ENCODE results near the gene CST4.
A peak's percentile ranks its signal among the peaks of the same experiment; 100 is the strongest.
"Not testable (repeated sequence)": the region's sequence is repeated elsewhere in the genome, so short reads cannot be mapped to it uniquely, and the experiment has no call there.

Gene CST4

DNA sequence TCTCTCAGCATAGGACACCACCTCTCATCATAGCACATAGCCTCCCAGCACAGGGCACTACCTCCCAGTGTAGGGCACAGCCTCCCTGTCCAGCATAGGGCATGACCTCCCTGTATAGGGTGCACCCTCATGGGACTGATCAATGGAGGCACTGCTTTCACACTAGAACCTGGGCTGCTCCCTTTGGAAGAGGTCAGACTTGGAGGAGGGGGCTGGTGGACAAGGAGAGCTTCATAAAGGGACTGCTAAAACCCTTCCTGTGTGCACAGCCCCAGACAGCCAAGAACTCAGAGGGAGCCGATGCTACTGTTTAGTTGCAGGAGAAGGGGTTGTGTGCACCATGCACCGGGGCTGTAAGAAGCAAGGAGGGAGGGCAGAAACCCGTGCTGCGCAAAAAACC, 21.9 kb upstream of the CST4 start:
- Histone ChIP-seq H3K4me1 (ENCODE audit: control insufficient read depth, insufficient read depth, low read length) (no peaks in the 10 kb centered on the region), H3K9me3 (ENCODE audit: control insufficient read depth, insufficient read depth, low read length) (no peaks in the 10 kb centered on the region), H3K27ac (ENCODE audit: low read depth, low read length) (no peak overlapping the region), H3K4me3 (ENCODE audit: low read depth, low read length) (no peak overlapping the region), H3K27me3 (ENCODE audit: control insufficient read depth, insufficient read depth, low read length) (no peaks in the 10 kb centered on the region), H3K9ac (ENCODE audit: low read depth, low read length) (no peak overlapping the region), H3K36me3 (ENCODE audit: control insufficient read depth, insufficient read depth, low read length) (no peaks in the 10 kb centered on the region)

DNA sequence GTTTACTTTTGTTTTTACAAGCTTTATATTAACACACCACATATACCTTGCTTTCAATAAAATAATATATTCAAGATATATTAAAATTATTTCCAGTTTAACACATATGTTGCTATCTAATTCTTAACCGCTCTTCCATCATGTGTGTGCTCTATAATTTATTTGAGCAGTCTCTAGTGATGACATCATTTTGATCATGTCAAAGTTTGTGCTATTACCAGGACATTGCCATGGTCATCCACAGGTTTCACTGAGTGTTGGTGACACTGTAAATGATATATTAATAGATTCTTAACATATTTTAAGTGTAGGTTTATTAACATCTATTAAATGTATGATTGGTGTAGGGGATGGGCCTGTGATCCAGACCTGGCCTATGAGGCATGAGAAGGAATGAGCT, 17.1 kb upstream of the CST4 start:
- H3K27ac ChIP-seq (ENCODE audit: low read depth, low read length): no peak overlapping the region
- H3K27me3 ChIP-seq (ENCODE audit: control insufficient read depth, insufficient read depth, low read length): no peaks in the 10 kb centered on the region
- H3K4me3 ChIP-seq (ENCODE audit: low read depth, low read length): no peak overlapping the region

DNA sequence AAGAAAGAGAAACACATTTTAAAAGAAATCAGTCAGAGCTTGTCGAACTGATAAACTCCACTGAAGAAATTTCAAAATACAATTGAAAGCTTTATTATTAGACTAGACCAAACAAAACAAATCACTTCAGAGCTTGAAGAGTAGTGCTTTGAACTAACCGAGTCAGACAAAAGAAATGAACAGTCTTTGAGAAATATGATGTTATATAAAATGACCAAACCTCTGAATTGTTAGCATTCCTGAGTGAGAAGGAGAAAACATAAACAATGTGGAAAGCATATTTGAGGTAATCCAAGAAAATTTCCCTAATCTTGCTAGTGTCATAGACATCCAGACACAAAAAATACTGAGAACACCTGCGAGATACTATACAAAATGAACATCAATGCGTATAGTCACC, 13.2 kb upstream of the CST4 start:
- H3K9me3 ChIP-seq (ENCODE audit: control insufficient read depth, insufficient read depth, low read length): no peaks in the 10 kb centered on the region
- H3K36me3 ChIP-seq (ENCODE audit: control insufficient read depth, insufficient read depth, low read length): no peaks in the 10 kb centered on the region
- no peak overlapping the region for H3K4me3 ChIP-seq (ENCODE audit: low read depth, low read length)
- no peak overlapping the region for H3K9ac ChIP-seq (ENCODE audit: low read depth, low read length)
- H3K4me1 ChIP-seq (ENCODE audit: control insufficient read depth, insufficient read depth, low read length): no peaks in the 10 kb centered on the region
- H3K27ac ChIP-seq (ENCODE audit: low read depth, low read length): no peak overlapping the region
- no peaks in the 10 kb centered on the region for H3K27me3 ChIP-seq (ENCODE audit: control insufficient read depth, insufficient read depth, low read length)

More for the DNA sequence above, 17.1 kb upstream of the CST4 start:
- Histone ChIP-seq H3K9me3 (ENCODE audit: control insufficient read depth, insufficient read depth, low read length) (no peaks in the 10 kb centered on the region), H3K9ac (ENCODE audit: low read depth, low read length) (no peak overlapping the region), H3K36me3 (ENCODE audit: control insufficient read depth, insufficient read depth, low read length) (no peaks in the 10 kb centered on the region), H3K4me1 (ENCODE audit: control insufficient read depth, insufficient read depth, low read length) (no peaks in the 10 kb centered on the region)

DNA sequence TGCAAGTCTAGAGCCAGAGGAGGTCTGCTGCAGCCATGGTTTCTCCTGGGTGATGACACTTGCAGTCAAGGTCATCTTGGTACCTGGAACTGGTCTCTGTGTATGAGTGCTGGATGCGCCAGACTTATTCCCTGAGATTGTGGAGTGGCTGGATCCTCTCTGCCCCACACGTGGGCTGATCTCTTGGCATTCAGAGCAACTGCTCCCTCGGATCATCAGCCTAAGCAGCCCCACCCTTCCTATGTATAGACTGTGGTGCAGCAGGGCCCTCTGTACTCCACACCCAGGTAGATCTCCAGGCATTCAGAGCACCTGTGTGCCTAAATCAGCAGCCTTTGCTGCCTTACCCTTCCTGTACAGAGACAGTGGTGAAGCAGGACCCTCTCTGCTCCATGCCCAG, 12.1 kb upstream of the CST4 start:
- Histone ChIP-seq H3K36me3 (ENCODE audit: control insufficient read depth, insufficient read depth, low read length) (no peaks in the 10 kb centered on the region), H3K9me3 (ENCODE audit: control insufficient read depth, insufficient read depth, low read length) (no peaks in the 10 kb centered on the region), H3K4me1 (ENCODE audit: control insufficient read depth, insufficient read depth, low read length) (no peaks in the 10 kb centered on the region), H3K9ac (ENCODE audit: low read depth, low read length) (no peak overlapping the region), H3K27me3 (ENCODE audit: control insufficient read depth, insufficient read depth, low read length) (no peaks in the 10 kb centered on the region), H3K4me3 (ENCODE audit: low read depth, low read length) (no peak overlapping the region), H3K27ac (ENCODE audit: low read depth, low read length) (no peak overlapping the region)

DNA sequence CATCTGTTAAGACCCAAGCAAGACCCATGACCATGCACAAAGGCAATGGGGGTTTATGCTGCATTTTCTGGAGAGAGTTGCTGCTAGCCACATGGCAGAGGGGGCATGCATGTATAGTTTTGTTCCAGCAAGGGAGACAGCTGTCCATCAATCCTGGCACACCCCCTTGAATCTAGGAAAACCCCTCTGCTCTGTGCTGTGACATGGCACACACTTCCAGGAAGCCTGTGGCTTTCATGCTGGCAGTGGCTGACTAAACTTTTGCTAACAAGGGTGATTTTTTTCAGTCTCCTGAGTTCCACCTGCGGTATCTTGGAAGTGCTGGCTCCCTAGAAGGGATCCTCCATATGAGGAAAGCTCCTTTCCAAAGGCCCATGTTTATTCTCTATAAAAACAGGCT, 9.1 kb upstream of the CST4 start:
- Histone ChIP-seq H3K4me1 (ENCODE audit: control insufficient read depth, insufficient read depth, low read length) (peaks cover 10% of the 10 kb centered on the region), H3K9ac (ENCODE audit: low read depth, low read length) (no peak overlapping the region), H3K27me3 (ENCODE audit: control insufficient read depth, insufficient read depth, low read length) (no peaks in the 10 kb centered on the region), H3K27ac (ENCODE audit: low read depth, low read length) (no peak overlapping the region), H3K4me3 (ENCODE audit: low read depth, low read length) (no peak overlapping the region), H3K36me3 (ENCODE audit: control insufficient read depth, insufficient read depth, low read length) (no peaks in the 10 kb centered on the region), H3K9me3 (ENCODE audit: control insufficient read depth, insufficient read depth, low read length) (no peaks in the 10 kb centered on the region)

DNA sequence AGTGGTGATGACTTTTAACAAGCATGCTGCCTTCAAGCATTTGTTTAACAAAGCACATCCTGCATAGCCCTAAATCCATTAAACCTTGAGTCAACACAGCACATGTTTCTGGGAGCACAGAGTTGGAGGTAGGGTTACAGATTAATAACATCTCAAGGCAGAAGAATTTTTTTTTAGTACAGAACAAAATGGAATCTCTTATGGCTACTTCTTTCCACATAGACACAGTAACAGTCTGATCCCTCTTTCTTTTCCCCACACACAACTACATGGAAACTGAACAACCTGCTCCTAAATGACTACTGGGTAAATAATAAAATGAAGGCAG, 6.2 kb upstream of the CST4 start:
- H3K27ac ChIP-seq (ENCODE audit: low read depth, low read length): peak overlapping the region; percentile 71

DNA sequence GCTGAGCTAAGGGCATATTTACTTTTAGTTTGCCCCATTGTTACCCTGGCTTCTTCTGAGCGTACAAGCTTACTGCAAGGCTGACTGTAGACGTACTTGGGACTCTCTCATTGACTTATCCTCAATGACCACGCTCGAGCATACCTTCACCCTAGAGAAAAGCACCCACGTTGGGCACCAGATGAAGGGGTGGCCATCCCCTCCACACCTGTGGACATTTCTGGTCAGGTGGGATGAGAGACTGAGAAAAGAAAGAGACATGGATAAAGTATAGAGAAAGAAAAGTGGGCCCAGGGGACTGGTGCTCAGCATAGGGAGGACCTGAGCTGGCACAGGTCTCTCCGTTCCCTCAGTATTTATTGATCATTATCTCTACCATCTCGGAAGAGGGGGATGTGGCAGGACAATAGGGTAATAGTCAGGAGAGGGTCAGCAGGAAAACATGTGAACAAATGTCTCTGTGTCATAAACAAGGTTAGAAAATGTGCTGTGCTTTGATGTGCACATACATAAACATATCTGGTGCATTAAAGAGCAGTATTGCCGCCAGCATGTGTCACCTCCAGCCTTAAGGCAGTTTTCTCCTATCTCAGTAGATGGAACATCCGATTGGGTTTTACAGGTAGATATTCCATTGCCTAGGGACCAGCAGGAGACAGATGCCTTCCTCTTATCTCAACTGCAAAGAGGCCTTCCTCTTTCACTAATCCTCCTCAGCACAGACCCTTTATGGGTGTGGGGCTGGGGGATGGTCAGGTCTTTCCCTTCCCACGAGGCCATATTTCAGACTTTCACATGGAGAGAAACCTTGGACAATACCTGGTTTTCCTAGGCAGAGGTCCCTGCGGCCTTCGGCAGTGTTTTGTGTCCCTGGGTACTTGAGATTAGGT, 5.6 kb upstream of the CST4 start:
- not testable (repeated sequence) for H3K36me3 ChIP-seq (ENCODE audit: control insufficient read depth, insufficient read depth, low read length); H3K27me3 ChIP-seq (ENCODE audit: control insufficient read depth, insufficient read depth, low read length); H3K9me3 ChIP-seq (ENCODE audit: control insufficient read depth, insufficient read depth, low read length); H3K9ac ChIP-seq (ENCODE audit: low read depth, low read length); H3K4me3 ChIP-seq (ENCODE audit: low read depth, low read length); H3K4me1 ChIP-seq (ENCODE audit: control insufficient read depth, insufficient read depth, low read length)
- peak overlapping the region; percentile 71 for H3K27ac ChIP-seq (ENCODE audit: low read depth, low read length)

More for the DNA sequence above, 6.2 kb upstream of the CST4 start:
- H3K4me3 ChIP-seq (ENCODE audit: low read depth, low read length); H3K4me1 ChIP-seq (ENCODE audit: control insufficient read depth, insufficient read depth, low read length); H3K9me3 ChIP-seq (ENCODE audit: control insufficient read depth, insufficient read depth, low read length); H3K9ac ChIP-seq (ENCODE audit: low read depth, low read length); H3K27me3 ChIP-seq (ENCODE audit: control insufficient read depth, insufficient read depth, low read length); H3K36me3 ChIP-seq (ENCODE audit: control insufficient read depth, insufficient read depth, low read length): not testable (repeated sequence)

DNA sequence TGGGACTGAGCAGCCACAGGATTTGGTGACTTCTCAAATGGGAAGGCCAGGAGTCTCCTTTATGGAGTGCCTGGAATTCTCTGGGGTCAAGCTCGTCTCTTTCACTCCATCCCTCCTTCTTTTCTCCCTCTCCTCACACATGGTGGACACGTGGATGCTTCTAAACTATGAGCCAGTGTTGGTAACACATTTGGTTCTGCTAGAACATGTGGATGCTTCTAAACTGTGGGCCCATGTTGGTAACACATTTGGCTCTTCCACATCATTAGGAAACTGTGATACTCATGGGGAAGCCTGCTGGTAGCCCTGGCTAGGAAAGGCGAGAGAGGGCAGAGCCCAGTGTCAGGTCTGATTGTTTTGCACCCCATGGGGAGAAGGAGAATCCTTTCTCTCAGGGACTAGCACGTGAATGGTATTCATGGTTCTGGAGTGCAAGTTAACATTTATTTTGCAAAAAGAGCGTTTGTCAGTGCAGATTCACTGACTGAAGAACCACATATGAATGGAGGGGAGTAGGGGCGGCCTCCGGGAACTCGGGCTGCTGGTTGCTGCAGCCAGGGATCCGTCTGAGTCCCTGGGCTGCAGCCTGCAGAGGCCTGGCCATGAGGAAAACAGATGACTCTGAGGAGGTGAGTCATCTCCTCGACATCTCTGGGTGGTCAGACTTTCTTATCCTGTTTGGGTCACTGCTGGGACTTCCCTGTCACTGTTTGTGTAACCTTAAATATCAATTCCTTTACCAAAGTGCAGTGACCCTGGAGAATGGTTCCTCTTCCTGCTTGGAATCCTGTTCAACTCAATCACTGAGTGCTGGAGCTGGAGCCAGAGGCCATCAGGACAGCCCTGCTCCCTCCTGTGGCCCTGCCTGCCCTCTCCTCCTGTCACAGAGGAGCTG, 4.1 kb upstream of the CST4 start:
- H3K4me1 ChIP-seq (ENCODE audit: control insufficient read depth, insufficient read depth, low read length); H3K9ac ChIP-seq (ENCODE audit: low read depth, low read length); H3K36me3 ChIP-seq (ENCODE audit: control insufficient read depth, insufficient read depth, low read length); H3K27me3 ChIP-seq (ENCODE audit: control insufficient read depth, insufficient read depth, low read length); H3K4me3 ChIP-seq (ENCODE audit: low read depth, low read length); H3K9me3 ChIP-seq (ENCODE audit: control insufficient read depth, insufficient read depth, low read length): not testable (repeated sequence)
- peak overlapping the region; percentile 71 for H3K27ac ChIP-seq (ENCODE audit: low read depth, low read length)

DNA sequence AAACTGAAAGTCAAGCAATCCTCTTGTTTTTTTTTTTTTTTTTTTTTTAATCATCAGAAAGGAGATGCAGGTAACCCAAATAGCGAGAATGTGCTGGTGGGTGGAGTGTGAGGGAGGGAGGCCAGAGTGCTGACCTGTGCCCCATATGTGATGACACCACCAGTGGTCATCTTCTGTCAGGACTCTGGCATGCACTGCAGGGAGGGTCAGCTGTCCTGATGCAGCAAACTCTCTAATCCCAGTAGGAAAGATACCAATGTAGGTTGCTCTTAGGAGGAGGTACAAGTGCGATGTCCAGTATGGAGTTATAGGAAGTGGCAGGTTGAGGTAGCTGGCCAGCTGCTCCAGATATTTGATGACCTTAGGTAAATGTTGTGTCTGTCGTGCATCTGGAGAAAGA, 2.8 kb upstream of the CST4 start:
- Histone ChIP-seq H3K36me3 (ENCODE audit: control insufficient read depth, insufficient read depth, low read length) (no peaks in the 10 kb centered on the region), H3K4me1 (ENCODE audit: control insufficient read depth, insufficient read depth, low read length) (peaks cover 10% of the 10 kb centered on the region), H3K27ac (ENCODE audit: low read depth, low read length) (no peak overlapping the region), H3K9ac (ENCODE audit: low read depth, low read length) (no peak overlapping the region), H3K4me3 (ENCODE audit: low read depth, low read length) (no peak overlapping the region), H3K27me3 (ENCODE audit: control insufficient read depth, insufficient read depth, low read length) (no peaks in the 10 kb centered on the region), H3K9me3 (ENCODE audit: control insufficient read depth, insufficient read depth, low read length) (no peaks in the 10 kb centered on the region)

DNA sequence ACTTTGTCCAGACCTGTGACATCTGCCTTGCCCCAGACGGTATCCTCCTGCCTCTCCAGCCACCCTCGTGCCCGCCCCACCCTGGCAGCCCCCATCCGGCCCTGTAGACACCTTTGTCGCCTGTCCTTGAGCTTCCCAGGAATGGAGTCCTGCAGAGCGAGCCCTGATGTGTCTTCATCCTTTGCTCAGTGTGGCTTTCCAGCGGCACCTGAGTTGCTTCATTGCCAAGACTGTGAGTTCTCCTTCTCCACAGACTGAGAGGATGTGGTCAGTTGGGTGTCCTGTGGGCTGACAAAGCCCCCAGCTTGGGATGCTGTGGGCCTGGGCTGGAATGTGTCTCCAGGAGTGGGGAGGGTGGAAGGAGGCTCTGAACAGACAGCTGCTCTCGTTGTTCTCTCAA, 1.7 kb upstream of the CST4 start:
- Histone ChIP-seq H3K27ac (ENCODE audit: low read depth, low read length) (no peak overlapping the region), H3K27me3 (ENCODE audit: control insufficient read depth, insufficient read depth, low read length) (no peaks in the 10 kb centered on the region), H3K9ac (ENCODE audit: low read depth, low read length) (no peak overlapping the region), H3K36me3 (ENCODE audit: control insufficient read depth, insufficient read depth, low read length) (no peaks in the 10 kb centered on the region), H3K9me3 (ENCODE audit: control insufficient read depth, insufficient read depth, low read length) (no peaks in the 10 kb centered on the region), H3K4me3 (ENCODE audit: low read depth, low read length) (no peak overlapping the region), H3K4me1 (ENCODE audit: control insufficient read depth, insufficient read depth, low read length) (peaks cover 10% of the 10 kb centered on the region)

DNA sequence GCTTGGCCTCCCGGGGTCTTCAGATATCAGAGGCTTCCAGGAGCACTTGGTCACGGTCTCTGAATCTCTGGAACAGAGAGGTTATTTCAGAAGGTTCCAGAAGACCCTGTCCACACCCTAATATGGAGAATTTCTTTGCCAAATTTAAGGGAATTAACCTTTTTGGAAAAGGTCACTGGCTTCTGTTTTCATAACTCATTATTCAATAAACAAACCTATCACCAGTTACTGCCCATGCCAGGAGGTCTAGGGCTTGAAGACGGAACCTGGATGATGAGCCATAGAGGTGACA, 507 bp upstream of the CST4 start:
- Histone ChIP-seq H3K4me1 (ENCODE audit: control insufficient read depth, insufficient read depth, low read length) (peaks cover 2% of the 10 kb centered on the region; the same call in 1 of the 2 replicates), H3K9me3 (ENCODE audit: control insufficient read depth, insufficient read depth, low read length) (no peaks in the 10 kb centered on the region), H3K9ac (ENCODE audit: low read depth, low read length) (no peak overlapping the region), H3K36me3 (ENCODE audit: control insufficient read depth, insufficient read depth, low read length) (no peaks in the 10 kb centered on the region), H3K27me3 (ENCODE audit: control insufficient read depth, insufficient read depth, low read length) (no peaks in the 10 kb centered on the region), H3K4me3 (ENCODE audit: low read depth, low read length) (no peak overlapping the region), H3K27ac (ENCODE audit: low read depth, low read length) (no peak overlapping the region)

Measured in HUES48 (cell line).